T47D (cell line): ENCODE data around the gene SPSB4.

Experiments
- DNase-seq, 2 experiments: peaks; one replicate each; pipeline versions ENCODE4 v3.0.0 to v3.0.0-alpha.2; 2011 to 2012; ENCODE audit warnings: low read depth in 1 of 2, low spot score in 1 of 2
- JUND ChIP-seq: IDR thresholded peaks from 2 replicates; pipeline ENCODE4 v1.6.1; 2012; ENCODE audit warnings: low read depth
- in situ Hi-C: cut with HindIII; loops from 2 replicates; pipeline ENCODE4 v1.10.0; 2016; ENCODE audit warnings: low sequenced_read_pairs, low pct_unique_long_range_greater_than_20kb

Gene SPSB4

GRCh38 chr3:141125351-141125750, 74.2 kb downstream of the SPSB4 start:
- DNase-seq = no peak
- in situ Hi-C loops = no loop called here
- no peak for TF ChIP-seq JUND

DNA sequence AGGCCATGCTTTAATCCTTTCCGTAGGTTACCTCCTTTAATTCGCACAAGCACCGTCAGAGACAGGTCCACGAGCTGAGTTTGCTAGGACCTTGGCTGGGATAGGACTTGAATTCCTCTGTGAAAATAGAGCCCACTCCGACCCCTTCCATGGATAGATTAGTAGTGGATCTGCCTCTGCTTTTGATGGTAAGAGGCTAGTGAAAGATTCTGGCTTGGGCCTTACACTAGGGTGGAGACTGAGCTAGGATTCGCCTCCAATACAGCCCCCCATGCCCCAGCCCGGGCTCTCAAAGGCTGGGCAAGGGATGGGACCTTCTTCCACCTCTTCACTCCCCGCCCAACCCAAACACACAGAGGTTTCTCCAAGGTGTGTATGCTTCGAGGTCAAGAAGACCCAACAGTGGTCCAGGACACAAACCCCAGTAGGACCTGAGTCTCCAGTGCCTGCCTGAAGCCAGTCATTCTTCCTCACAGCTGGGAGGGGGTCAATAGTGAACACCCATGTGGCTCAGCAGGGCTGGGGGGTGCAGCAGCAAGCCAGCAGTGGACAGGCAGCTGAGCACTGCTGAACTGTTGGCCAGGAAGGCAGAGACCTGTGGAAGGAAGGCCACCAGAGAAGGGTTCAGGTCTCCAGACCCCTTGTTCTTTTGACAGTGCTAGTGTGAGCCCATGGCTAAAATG, 75.7 kb downstream of the SPSB4 start:
- in situ Hi-C loops = no loop called here
- DNase-seq = no peak
- TF ChIP-seq JUND = no peak

- in situ Hi-C loops = no loop called here
- no peak for TF ChIP-seq JUND
- DNase-seq = no peak
Observed at GRCh38 chr3:141127344-141128125, 76.4 kb downstream of the SPSB4 start.

GRCh38 chr3:141128126-141128777, 77.1 kb downstream of the SPSB4 start:
- no peak for DNase-seq
- no peak for TF ChIP-seq JUND
- in situ Hi-C loops = no loop called here

GRCh38 chr3:141129049-141129448, 77.9 kb downstream of the SPSB4 start:
- no peak for DNase-seq
- in situ Hi-C loops = no loop called here
- TF ChIP-seq JUND = no peak

DNA sequence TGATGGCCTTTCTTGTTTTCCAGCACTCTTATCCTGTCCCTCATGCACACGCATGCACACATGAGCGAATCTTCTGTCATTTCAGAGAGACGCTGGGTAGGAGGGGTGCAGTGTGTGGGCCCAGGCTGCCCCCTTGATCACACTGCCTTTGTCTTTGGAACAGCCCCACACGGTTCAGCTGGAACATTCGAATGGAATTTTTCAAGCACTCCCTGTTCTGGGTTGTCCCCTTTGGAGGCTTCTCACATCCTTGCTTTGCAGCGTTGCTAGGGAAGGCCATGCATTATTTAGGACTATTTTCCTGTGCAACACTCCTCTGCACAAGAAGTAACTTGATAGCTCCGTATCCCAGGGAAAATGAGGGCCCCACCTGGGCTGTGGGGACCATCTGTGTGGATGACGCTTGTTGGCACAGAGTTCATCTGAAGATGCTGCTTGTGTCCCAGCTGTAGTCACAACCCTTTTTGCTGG, 78.4 kb downstream of the SPSB4 start:
- DNase-seq = no peak
- in situ Hi-C loops = no loop called here
- no peak for TF ChIP-seq JUND

DNA sequence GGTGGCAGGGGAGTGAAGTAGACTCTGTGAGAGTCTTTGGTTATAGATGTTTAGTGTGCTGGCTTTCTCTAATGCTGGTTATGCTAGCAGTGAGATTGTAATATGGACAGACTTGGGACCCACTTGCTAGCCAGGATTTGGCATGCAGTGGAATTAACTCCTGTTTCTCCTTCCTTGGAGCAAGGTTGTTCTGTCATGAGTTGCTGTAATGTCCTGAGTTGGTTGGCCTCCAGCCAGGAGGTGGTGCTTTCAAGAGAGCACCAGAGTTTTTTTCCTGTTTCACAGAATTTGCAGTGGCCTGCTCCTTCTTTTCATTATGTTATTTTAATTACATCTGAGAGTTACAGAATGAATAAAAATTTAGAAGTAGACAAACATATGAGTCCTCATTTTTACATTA, 92.4 kb downstream of the SPSB4 start:
- TF ChIP-seq JUND = no peak
- in situ Hi-C loops = no loop called here
- no peak for DNase-seq

DNA sequence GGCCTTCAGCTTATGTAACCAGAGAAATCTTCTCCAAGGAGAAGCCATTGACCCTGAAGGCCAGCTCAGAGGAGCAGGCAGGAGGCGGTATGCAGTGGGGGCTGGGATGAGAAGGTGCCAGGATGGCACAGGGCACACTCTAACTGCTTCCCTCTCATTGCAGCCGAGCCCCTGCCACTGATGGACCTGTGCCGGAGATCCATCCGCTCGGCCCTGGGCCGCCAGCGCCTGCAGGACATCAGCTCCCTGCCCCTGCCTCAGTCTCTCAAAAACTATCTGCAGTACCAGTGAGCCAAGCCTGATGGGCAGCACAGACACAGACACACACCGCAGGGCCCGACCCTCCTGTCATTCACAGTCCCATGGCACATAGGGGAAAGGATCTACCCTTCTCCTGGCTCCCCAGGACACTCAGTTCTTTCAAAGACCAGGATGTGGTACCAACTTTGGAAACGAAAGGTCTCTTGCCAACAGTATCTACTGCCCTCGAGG, 95.9 kb downstream of the SPSB4 start:
- no peak for TF ChIP-seq JUND
- DNase-seq = no peak
- in situ Hi-C loops = no loop called here

DNA sequence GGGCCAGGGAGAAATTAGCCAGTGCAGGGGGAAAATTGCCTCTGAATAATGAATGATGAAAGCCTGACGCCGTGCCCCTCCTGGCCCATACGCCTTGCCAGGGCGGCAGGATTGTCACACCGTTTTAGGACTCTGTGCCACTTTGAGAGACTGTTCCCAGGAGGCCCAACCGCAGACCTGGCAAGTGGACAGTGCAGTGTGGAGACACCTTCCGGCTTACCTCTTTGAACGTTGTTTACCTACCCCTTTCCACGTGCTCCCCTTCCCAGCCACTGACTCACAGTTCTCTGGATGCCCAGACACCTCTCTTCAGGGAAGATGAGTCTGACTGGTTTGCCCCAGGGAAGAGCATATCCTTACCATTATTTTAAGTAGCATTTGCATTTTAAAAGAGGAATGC, 96.5 kb downstream of the SPSB4 start:
- in situ Hi-C loops = no loop called here
- TF ChIP-seq JUND = no peak
- DNase-seq = peak in 1 of 2 experiments; percentile 56

GRCh38 chr3:141148169-141148568, 97.0 kb downstream of the SPSB4 start:
- no peak for TF ChIP-seq JUND
- DNase-seq = no peak
- in situ Hi-C loops = no loop called here

DNA sequence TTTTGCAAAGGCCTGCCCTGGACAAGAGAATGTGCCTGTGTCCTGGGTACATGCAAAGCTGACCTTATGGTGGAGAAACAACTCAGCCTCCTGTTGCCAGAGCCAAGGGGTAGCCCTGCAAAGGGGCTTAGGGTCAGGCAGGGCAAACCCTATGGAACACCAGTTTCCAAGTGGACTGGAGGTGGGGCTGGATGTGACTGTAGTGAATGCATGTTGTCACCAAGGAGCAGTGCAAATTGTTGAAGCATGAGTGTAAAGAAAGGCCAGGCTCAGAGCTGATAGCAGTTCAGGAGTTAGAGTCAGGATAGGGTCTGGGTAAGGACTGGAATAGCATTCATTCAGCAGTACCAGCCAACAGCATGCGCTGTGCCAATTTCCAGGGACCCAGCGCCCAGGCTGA, 97.6 kb downstream of the SPSB4 start:
- no peak for TF ChIP-seq JUND
- DNase-seq = no peak

GRCh38 chr3:141150081-141150830, 99.1 kb downstream of the SPSB4 start:
- no peak for DNase-seq
- no peak for TF ChIP-seq JUND
- in situ Hi-C loops = no loop called here

More for the DNA sequence above, 97.6 kb downstream of the SPSB4 start:
- in situ Hi-C loops = no loop called here
